22Rv1 (cell line): Measurements from ENCODE around the gene PABPN1.

Experiments
- CTCF ChIP-seq: fragments of 450-650 bp; IDR thresholded peaks from 2 replicates; pipeline ENCODE4 v1.5.1; 2017; ENCODE audit warnings: mild to moderate bottlenecking
- ZFX ChIP-seq: fragments of 450-650 bp; IDR thresholded peaks from 2 replicates; pipeline ENCODE4 v1.6.1; 2017; ENCODE audit warnings: antibody characterized with exemption, borderline replicate concordance

GRCh38 chr14:23361763-23362162 lies 40.5 kb downstream of the PABPN1 start:
- no peak for TF ChIP-seq CTCF
- TF ChIP-seq ZFX: no peak
